Subcutaneous abdominal adipose tissue (tissue), 5 donors: ENCODE measurements around the gene MTMR11.
"Not testable (repeated sequence)": the region's sequence is repeated elsewhere in the genome, so short reads cannot be mapped to it uniquely, and the experiment has no call there.

Source experiments
- H3K27ac ChIP-seq: one replicate; pipeline ENCODE4 v1.7.0; 2013; ENCODE audit warnings: low read depth, mild to moderate bottlenecking, inconsistent platforms, low read length, moderate library complexity
- H3K27me3 ChIP-seq, 5 donors: one replicate each; pipeline ENCODE4 v1.7.0; 2013; ENCODE audit warnings: low read length in 5 of 5, inconsistent platforms in 1 of 5; ENCODE audit not compliant: control insufficient read depth in 5 of 5, insufficient read depth in 4 of 5
- H3K36me3 ChIP-seq, 5 donors: one replicate each; pipeline ENCODE4 v1.7.0; 2013; ENCODE audit warnings: low read length in 5 of 5; ENCODE audit not compliant: control insufficient read depth in 5 of 5, insufficient read depth in 5 of 5
- H3K4me1 ChIP-seq, 5 donors: one replicate each; pipeline ENCODE4 v1.7.0; 2013; ENCODE audit warnings: low read length in 5 of 5, mild to moderate bottlenecking in 3 of 5, moderate library complexity in 1 of 5; ENCODE audit not compliant: control insufficient read depth in 5 of 5, insufficient read depth in 5 of 5
- H3K4me3 ChIP-seq, 5 donors: one replicate each; pipeline ENCODE4 v1.7.0; 2013; ENCODE audit warnings: low read length in 5 of 5, low read depth in 1 of 5
- H3K9ac ChIP-seq, 5 donors: one replicate each; pipeline ENCODE4 v1.7.0; 2013; ENCODE audit warnings: low read length in 5 of 5, mild to moderate bottlenecking in 4 of 5, moderate library complexity in 3 of 5
- H3K9me3 ChIP-seq, 5 donors: one replicate each; pipeline ENCODE4 v1.7.0; 2013; ENCODE audit warnings: low read length in 5 of 5; ENCODE audit not compliant: control insufficient read depth in 5 of 5
- donor health status: healthy.
- donor health status: healthy.
- donor health status: healthy.
- donor health status: healthy.
- donor health status: healthy.

Gene MTMR11

GRCh38 chr1:149965440-149965839, 28.8 kb upstream of the MTMR11 start:
- Histone ChIP-seq H3K27ac (no peak overlapping the region), H3K36me3 (peaks cover 22 to 52% (median 38%) of the 10 kb centered on the region in 5 donors), H3K9ac (no peak overlapping the region), H3K27me3 (no peaks in the 10 kb centered on the region), H3K4me1 (peaks cover 2 to 24% (median 20%) of the 10 kb centered on the region in 5 donors), H3K9me3 (no peaks in the 10 kb centered on the region), H3K4me3 (no peak overlapping the region)

- Histone ChIP-seq H3K9ac (peak overlapping the region in 1 of 5 donors; percentile 40), H3K4me3 (no peak overlapping the region), H3K27me3 (no peaks in the 10 kb centered on the region), H3K4me1 (peaks cover 2 to 24% (median 20%) of the 10 kb centered on the region in 5 donors), H3K27ac (peak overlapping the region; percentile 88), H3K9me3 (no peaks in the 10 kb centered on the region), H3K36me3 (peaks cover 25 to 55% (median 39%) of the 10 kb centered on the region in 5 donors)
These were observed 26.7 kb upstream of the MTMR11 start for GRCh38 chr1:149963358-149963757.

GRCh38 chr1:149962736-149963135, 26.1 kb upstream of the MTMR11 start:
- H3K4me1 ChIP-seq: peaks cover 2 to 24% (median 20%) of the 10 kb centered on the region in 5 donors
- peaks cover 0 to 1% (median 0%) of the 10 kb centered on the region in 5 donors for H3K9me3 ChIP-seq
- H3K4me3 ChIP-seq: no peak overlapping the region
- no peaks in the 10 kb centered on the region for H3K27me3 ChIP-seq
- peak overlapping the region; percentile 88 for H3K27ac ChIP-seq
- H3K36me3 ChIP-seq: peaks cover 23 to 58% (median 42%) of the 10 kb centered on the region in 5 donors
- H3K9ac ChIP-seq: peak overlapping the region in 3 of 5 donors; percentile 12 to 56 (median 32)

GRCh38 chr1:149962039-149962647, 25.5 kb upstream of the MTMR11 start:
- peak overlapping the region in 2 of 5 donors; percentile 12 to 56 for H3K9ac ChIP-seq
- H3K36me3 ChIP-seq: peaks cover 19 to 58% (median 38%) of the 10 kb centered on the region in 5 donors
- peaks cover 0 to 5% (median 0%) of the 10 kb centered on the region in 5 donors for H3K9me3 ChIP-seq
- H3K4me3 ChIP-seq: no peak overlapping the region
- peaks cover 2 to 24% (median 20%) of the 10 kb centered on the region in 5 donors for H3K4me1 ChIP-seq
- H3K27ac ChIP-seq: peak overlapping the region; percentile 88
- no peaks in the 10 kb centered on the region for H3K27me3 ChIP-seq

- H3K4me1 ChIP-seq, H3K27ac ChIP-seq, H3K4me3 ChIP-seq, H3K9me3 ChIP-seq, H3K27me3 ChIP-seq, H3K9ac ChIP-seq: not testable (repeated sequence)
- peaks cover 4 to 35% (median 15%) of the 10 kb centered on the region in 5 donors for H3K36me3 ChIP-seq
These were observed 20.9 kb upstream of the MTMR11 start for GRCh38 chr1:149957548-149957947.

- H3K4me3 ChIP-seq: no peak overlapping the region
- no peaks in the 10 kb centered on the region for H3K4me1 ChIP-seq
- no peak overlapping the region for H3K27ac ChIP-seq
- H3K36me3 ChIP-seq: peaks cover 22 to 52% (median 42%) of the 10 kb centered on the region in 5 donors
- no peaks in the 10 kb centered on the region for H3K9me3 ChIP-seq
- H3K27me3 ChIP-seq: no peaks in the 10 kb centered on the region
- no peak overlapping the region for H3K9ac ChIP-seq
These were observed 13.2 kb upstream of the MTMR11 start for GRCh38 chr1:149949911-149950310.

GRCh38 chr1:149945206-149945605, 8.5 kb upstream of the MTMR11 start:
- Histone ChIP-seq H3K9me3 (no peaks in the 10 kb centered on the region), H3K9ac (no peak overlapping the region), H3K36me3 (peaks cover 19 to 64% (median 51%) of the 10 kb centered on the region in 5 donors), H3K4me3 (no peak overlapping the region), H3K4me1 (peaks cover 0 to 12% (median 4%) of the 10 kb centered on the region in 5 donors), H3K27me3 (no peaks in the 10 kb centered on the region), H3K27ac (no peak overlapping the region)

- peaks cover 11 to 41% (median 33%) of the 10 kb centered on the region in 5 donors for H3K36me3 ChIP-seq
- peak overlapping the region in 2 of 5 donors; percentile 20 to 40 for H3K9ac ChIP-seq
- H3K27ac ChIP-seq: peak overlapping the region; percentile 1
- H3K9me3 ChIP-seq: no peaks in the 10 kb centered on the region
- no peak overlapping the region for H3K4me3 ChIP-seq
- H3K4me1 ChIP-seq: peaks cover 3 to 28% (median 22%) of the 10 kb centered on the region in 5 donors
- no peaks in the 10 kb centered on the region for H3K27me3 ChIP-seq
These were observed 6.2 kb upstream of the MTMR11 start for GRCh38 chr1:149942885-149943284.

GRCh38 chr1:149942207-149942606, 5.5 kb upstream of the MTMR11 start:
- Histone ChIP-seq H3K4me3 (no peak overlapping the region), H3K4me1 (peaks cover 5 to 35% (median 29%) of the 10 kb centered on the region in 5 donors), H3K27me3 (no peaks in the 10 kb centered on the region), H3K27ac (peak overlapping the region; percentile 1), H3K36me3 (peaks cover 8 to 34% (median 30%) of the 10 kb centered on the region in 5 donors), H3K9me3 (no peaks in the 10 kb centered on the region), H3K9ac (no peak overlapping the region)

GRCh38 chr1:149940427-149940826, 3.7 kb upstream of the MTMR11 start:
- Histone ChIP-seq H3K27me3 (peaks cover 0 to 2% (median 0%) of the 10 kb centered on the region in 5 donors), H3K4me3 (no peak overlapping the region), H3K9me3 (no peaks in the 10 kb centered on the region), H3K4me1 (peaks cover 5 to 48% (median 41%) of the 10 kb centered on the region in 5 donors), H3K27ac (peak overlapping the region; percentile 89), H3K9ac (peak overlapping the region in 1 of 5 donors; percentile 10), H3K36me3 (peaks cover 3 to 22% (median 20%) of the 10 kb centered on the region in 5 donors)
